OCI-M2 (cell line): ENCODE results near the gene CARD18.

Source experiments
- DNase-seq: peaks from one replicate; lab custom pipeline; 2025; ENCODE audit not compliant: unreplicated experiment; lab: John Stamatoyannopoulos, UW

CARD18 gene

GRCh38 chr11:105139669-105140068 is at the start of gene CARD18:
Gene CARD18, minus strand, starts transcription at chr11:105139769. Its CDS starts 43 bp downstream, at chr11:105139726.
- DNase-seq, result no peak

- DNase-seq, result no peak
These were observed 44.4 kb upstream of the CARD18 start for GRCh38 chr11:105183987-105184386.

GRCh38 chr11:105183426-105183825 is 43.9 kb upstream of the CARD18 start:
- DNase-seq, result no peak

GRCh38 chr11:105181521-105181920 is 42.0 kb upstream of the CARD18 start:
- no peak for DNase-seq

GRCh38 chr11:105181100-105181499 is 41.5 kb upstream of the CARD18 start:
- DNase-seq, result no peak

- DNase-seq, result no peak
These were observed 40.1 kb upstream of the CARD18 start for GRCh38 chr11:105179542-105180278.

GRCh38 chr11:105177658-105178057 is 38.1 kb upstream of the CARD18 start:
- no peak for DNase-seq

GRCh38 chr11:105168457-105168856 is 28.9 kb upstream of the CARD18 start:
- DNase-seq, result no peak

- DNase-seq, result no peak
These were observed 27.7 kb upstream of the CARD18 start for GRCh38 chr11:105167244-105167643.

GRCh38 chr11:105164208-105164607 is 24.6 kb upstream of the CARD18 start:
- DNase-seq, result no peak

- DNase-seq, result no peak
These were observed 22.9 kb upstream of the CARD18 start for GRCh38 chr11:105162506-105162905.

GRCh38 chr11:105158436-105158835 is 18.9 kb upstream of the CARD18 start:
- no peak for DNase-seq

- DNase-seq, result no peak
These were observed 17.2 kb upstream of the CARD18 start for GRCh38 chr11:105156720-105157119.

GRCh38 chr11:105156231-105156630 is 16.7 kb upstream of the CARD18 start:
- no peak for DNase-seq

GRCh38 chr11:105155679-105156078 is 16.1 kb upstream of the CARD18 start:
- DNase-seq, result no peak

GRCh38 chr11:105153392-105153791 is 13.8 kb upstream of the CARD18 start:
- no peak for DNase-seq

- no peak for DNase-seq
These were observed 13.0 kb upstream of the CARD18 start for GRCh38 chr11:105152560-105152959.

- no peak for DNase-seq
These were observed 12.5 kb upstream of the CARD18 start for GRCh38 chr11:105152021-105152512.

GRCh38 chr11:105149477-105149876 is 9.9 kb upstream of the CARD18 start:
- no peak for DNase-seq

- DNase-seq, result no peak
These were observed 8.7 kb upstream of the CARD18 start for GRCh38 chr11:105148241-105148640.

GRCh38 chr11:105144887-105145286 is 5.3 kb upstream of the CARD18 start:
- DNase-seq, result no peak

- no peak for DNase-seq
These were observed 2.6 kb upstream of the CARD18 start for GRCh38 chr11:105142167-105142566.

- no peak for DNase-seq
These were observed 2.3 kb downstream of the CARD18 start for GRCh38 chr11:105137286-105137685.
